Endothelial cell (in vitro differentiated cells): ENCODE measurements around the gene GREM2. TPM values are rescaled to one million over a fixed set of nuclear protein-coding genes. Genes with fewer than 3 reads are reported as not detected.
A peak's percentile ranks its signal among the peaks of the same experiment; 100 is the strongest.

Experiments used
- DNase-seq: peaks from one replicate; pipeline ENCODE4 v3.0.0; 2021; ENCODE audit warnings: low spot score
- H3K27ac Mint-ChIP-seq: one replicate; pipeline ENCODE4 v1.8.0; 2021; ENCODE audit warnings: mixed read lengths, inconsistent platforms; ENCODE audit not compliant: unreplicated experiment
- H3K27me3 Mint-ChIP-seq: one replicate; pipeline ENCODE4 v1.8.0; 2021; ENCODE audit warnings: mild to moderate bottlenecking, moderate library complexity, mixed read lengths, inconsistent platforms; ENCODE audit not compliant: unreplicated experiment
- H3K36me3 Mint-ChIP-seq: one replicate; pipeline ENCODE4 v1.8.0; 2021; ENCODE audit warnings: mild to moderate bottlenecking, low read depth, mixed read lengths, inconsistent platforms; ENCODE audit not compliant: unreplicated experiment
- H3K4me1 Mint-ChIP-seq: one replicate; pipeline ENCODE4 v1.8.0; 2021; ENCODE audit warnings: mild to moderate bottlenecking, mixed read lengths, inconsistent platforms; ENCODE audit not compliant: unreplicated experiment
- H3K4me3 Mint-ChIP-seq: one replicate; pipeline ENCODE4 v1.8.0; 2021; ENCODE audit warnings: mild to moderate bottlenecking, mixed read lengths, inconsistent platforms; ENCODE audit not compliant: unreplicated experiment
- H3K9me3 Mint-ChIP-seq: one replicate; pipeline ENCODE4 v1.8.0; 2021; ENCODE audit warnings: mixed read lengths, inconsistent platforms; ENCODE audit not compliant: unreplicated experiment
- total RNA-seq: library from RNA; stranded (reverse); fragmentation: NEBNext Ultra II Directional; extraction: Animal tissue kit (Norgen Biotek cat#: 25700); gene quantifications from one replicate; pipeline ENCODE4 v1.2.1, GENCODE V29; 2021; ENCODE audit not compliant: unreplicated experiment
- TF ChIP-seq, protein P1 (sequence below): fragments of 200-600 bp; sonication (generic); IDR thresholded peaks from one replicate; pipeline ENCODE4 v1.5.0; 2021; ENCODE audit warnings: antibody characterized with exemption; ENCODE audit not compliant: unreplicated experiment

Gene GREM2
- total RNA-seq, 1 donor from 2014 or later = 0.23 TPM

GRCh38 chr1:240495601-240496000 lies 116.4 kb downstream of the GREM2 start:
- no peak overlapping the region for H3K27ac Mint-ChIP-seq
- H3K9me3 Mint-ChIP-seq = no peaks in the 10 kb centered on the region
- H3K4me3 Mint-ChIP-seq = no peak overlapping the region
- H3K4me1 Mint-ChIP-seq = peaks cover 11% of the 10 kb centered on the region
- peaks cover 2% of the 10 kb centered on the region for H3K27me3 Mint-ChIP-seq
- DNase-seq = no peak
- TF ChIP-seq, protein P1, sequence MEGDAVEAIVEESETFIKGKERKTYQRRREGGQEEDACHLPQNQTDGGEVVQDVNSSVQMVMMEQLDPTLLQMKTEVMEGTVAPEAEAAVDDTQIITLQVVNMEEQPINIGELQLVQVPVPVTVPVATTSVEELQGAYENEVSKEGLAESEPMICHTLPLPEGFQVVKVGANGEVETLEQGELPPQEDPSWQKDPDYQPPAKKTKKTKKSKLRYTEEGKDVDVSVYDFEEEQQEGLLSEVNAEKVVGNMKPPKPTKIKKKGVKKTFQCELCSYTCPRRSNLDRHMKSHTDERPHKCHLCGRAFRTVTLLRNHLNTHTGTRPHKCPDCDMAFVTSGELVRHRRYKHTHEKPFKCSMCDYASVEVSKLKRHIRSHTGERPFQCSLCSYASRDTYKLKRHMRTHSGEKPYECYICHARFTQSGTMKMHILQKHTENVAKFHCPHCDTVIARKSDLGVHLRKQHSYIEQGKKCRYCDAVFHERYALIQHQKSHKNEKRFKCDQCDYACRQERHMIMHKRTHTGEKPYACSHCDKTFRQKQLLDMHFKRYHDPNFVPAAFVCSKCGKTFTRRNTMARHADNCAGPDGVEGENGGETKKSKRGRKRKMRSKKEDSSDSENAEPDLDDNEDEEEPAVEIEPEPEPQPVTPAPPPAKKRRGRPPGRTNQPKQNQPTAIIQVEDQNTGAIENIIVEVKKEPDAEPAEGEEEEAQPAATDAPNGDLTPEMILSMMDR = no peak
- no peaks in the 10 kb centered on the region for H3K36me3 Mint-ChIP-seq

- Mint-ChIP-seq H3K4me3 (peak overlapping the region; percentile 28), H3K27ac (no peak overlapping the region), H3K4me1 (peaks cover 2% of the 10 kb centered on the region), H3K9me3 (no peaks in the 10 kb centered on the region), H3K36me3 (no peaks in the 10 kb centered on the region), H3K27me3 (peaks cover 2% of the 10 kb centered on the region)
- peak; percentile 71 for DNase-seq
- TF ChIP-seq, protein P1 = peak; percentile 65
Measured at GRCh38 chr1:240492832-240493440, 119.0 kb downstream of the GREM2 start.

- no peaks in the 10 kb centered on the region for H3K4me1 Mint-ChIP-seq
- no peaks in the 10 kb centered on the region for H3K36me3 Mint-ChIP-seq
- H3K4me3 Mint-ChIP-seq = no peak overlapping the region
- H3K27me3 Mint-ChIP-seq = peaks cover 2% of the 10 kb centered on the region
- H3K9me3 Mint-ChIP-seq = no peaks in the 10 kb centered on the region
- no peak for DNase-seq
- no peak overlapping the region for H3K27ac Mint-ChIP-seq
- TF ChIP-seq, protein P1 = no peak
Measured at GRCh38 chr1:240491796-240492195, 120.2 kb downstream of the GREM2 start.

GRCh38 chr1:240491156-240491555 lies 120.8 kb downstream of the GREM2 start:
- Mint-ChIP-seq H3K36me3 (no peaks in the 10 kb centered on the region), H3K9me3 (no peaks in the 10 kb centered on the region), H3K27me3 (peaks cover 2% of the 10 kb centered on the region), H3K27ac (no peak overlapping the region), H3K4me3 (no peak overlapping the region), H3K4me1 (no peaks in the 10 kb centered on the region)
- TF ChIP-seq, protein P1 = no peak
- no peak for DNase-seq

GRCh38 chr1:240487493-240487892 lies 124.5 kb downstream of the GREM2 start:
- DNase-seq = no peak
- Mint-ChIP-seq H3K4me3 (no peak overlapping the region), H3K36me3 (no peaks in the 10 kb centered on the region), H3K9me3 (no peaks in the 10 kb centered on the region), H3K27ac (no peak overlapping the region), H3K4me1 (no peaks in the 10 kb centered on the region), H3K27me3 (peaks cover 4% of the 10 kb centered on the region)
- TF ChIP-seq, protein P1 = no peak
